ENCODE data around the gene NUP93.

DNA sequence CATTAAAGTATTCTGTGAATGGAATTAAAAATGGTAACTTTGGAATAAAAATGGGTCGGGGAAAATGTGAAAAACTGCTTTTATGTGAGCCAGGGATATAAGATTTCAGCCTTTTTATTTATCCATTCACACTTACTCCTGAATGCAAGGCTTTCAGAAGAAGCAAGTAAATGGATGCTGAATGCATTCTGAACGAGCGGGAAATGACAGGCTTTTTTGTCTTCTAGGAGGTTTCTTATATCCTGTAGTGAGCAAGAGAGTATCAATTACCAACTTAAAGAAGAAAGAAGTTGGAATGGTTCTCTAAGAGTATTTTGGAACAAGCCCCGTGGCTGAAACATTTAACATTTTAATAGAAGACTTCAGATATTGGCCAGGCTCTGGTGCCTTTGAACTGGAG is 36.0 kb downstream of the NUP93 start:
- TF ChIP-seq CTCF (conservative IDR thresholded peaks at IDR 0.05) (no peak), EZH2 (IDR thresholded peaks at IDR 0.05; ENCODE audit: low read depth) (no peak)
